PFSK-1 (cell line): ENCODE measurements around the gene RRAD.

Experiments
- POLR2AphosphoS5 ChIP-seq: IDR thresholded peaks from 2 replicates; pipeline ENCODE4 v1.6.1; 2012; ENCODE audit warnings: low read depth, mild to moderate bottlenecking, control low read depth, low read length, moderate library complexity
- REST ChIP-seq, 2 experiments: IDR thresholded peaks; 2 replicates each; pipeline versions ENCODE4 v1.6.1 to v1.8.0; 2011 to 2012; ENCODE audit warnings: low read depth in 2 of 2, low read length in 2 of 2, control low read depth in 1 of 2, inconsistent platforms in 1 of 2, mild to moderate bottlenecking in 1 of 2, moderate library complexity in 1 of 2; ENCODE audit not compliant: insufficient read depth in 1 of 2
- TAF1 ChIP-seq: IDR thresholded peaks from 2 replicates; pipeline ENCODE4 v1.6.1; 2012; ENCODE audit warnings: low read length, control low read depth, borderline replicate concordance; ENCODE audit not compliant: insufficient read depth

GRCh38 chr16:66948837-66949225 lies 23.5 kb upstream of the RRAD start:
- TF ChIP-seq POLR2AphosphoS5 = no peak
- TF ChIP-seq REST (IDR thresholded peaks at IDR 0.05; ENCODE audit: insufficient read depth in 1 of 2, low read depth in 2 of 2, low read length in 2 of 2) = no peak
- TF ChIP-seq TAF1 = no peak
